ENCODE measurements around the gene SRGAP1. TPM values are rescaled to one million over a fixed set of nuclear protein-coding genes. Genes with fewer than 3 reads are reported as not detected.
A peak's percentile ranks its signal among the peaks of the same experiment; 100 is the strongest.
"Not testable (repeated sequence)": the region's sequence is repeated elsewhere in the genome, so short reads cannot be mapped to it uniquely, and the experiment has no call there.

The SRGAP1 gene
- total RNA-seq, 1 donor from 2014 or later, result 2.2 TPM

DNA sequence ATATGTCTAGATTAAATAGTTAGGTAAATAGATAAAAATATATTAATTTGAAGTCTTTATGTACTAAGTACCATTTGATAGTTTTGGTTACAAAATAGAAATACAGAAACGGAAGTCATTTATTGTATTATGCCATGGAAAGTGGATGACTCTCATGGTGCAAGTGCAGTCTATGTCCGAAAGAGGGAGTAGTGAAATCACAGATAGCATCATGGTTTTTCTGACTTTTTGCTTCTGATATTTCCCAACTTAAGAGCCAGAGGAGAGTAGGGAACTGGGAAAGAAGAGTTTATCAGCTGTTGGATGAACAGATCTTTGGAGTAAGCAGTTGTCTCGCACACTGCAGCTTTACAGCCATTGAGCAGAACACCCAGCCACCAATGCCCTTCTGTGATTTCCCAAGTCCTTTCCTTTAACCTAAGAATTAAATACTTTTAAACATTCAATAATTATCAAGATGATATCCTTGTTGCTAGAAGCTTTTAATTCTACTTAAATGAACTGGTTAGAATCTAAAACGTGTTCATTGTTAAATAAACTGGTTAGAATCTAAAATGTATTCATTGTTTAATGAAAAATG is 18.4 kb upstream of the SRGAP1 start:
- DNase-seq (ENCODE audit: missing footprints) (no peak), ATAC-seq (peak; percentile 85)
- intact Hi-C loops (cut with DNase I), result no loop called here

DNA sequence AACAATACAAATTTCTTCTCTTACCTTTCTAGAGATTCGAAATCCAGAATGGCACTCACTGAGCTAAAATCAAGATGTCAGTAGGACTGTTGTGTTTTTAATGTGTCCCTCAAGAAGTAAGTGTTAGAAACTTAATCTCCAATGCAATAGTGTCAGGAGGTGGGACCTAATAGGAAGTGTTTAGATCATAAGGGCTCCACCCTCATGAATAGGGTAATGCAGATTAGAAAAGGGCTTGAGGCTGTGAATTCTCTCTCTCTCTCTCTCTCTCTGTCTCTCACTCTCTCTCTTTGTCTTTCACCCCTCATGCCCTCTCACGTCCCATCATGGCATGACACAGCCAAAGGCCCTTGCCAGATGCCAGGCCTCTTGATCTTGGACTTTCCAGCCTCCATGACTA is 15.6 kb upstream of the SRGAP1 start:
- intact Hi-C loops (cut with DNase I), result no loop called here
- DNase-seq (ENCODE audit: missing footprints) (no peak), ATAC-seq (no peak)

GRCh38 chr12:63836046-63836445 is 8.5 kb upstream of the SRGAP1 start:
- no peak for ATAC-seq
- intact Hi-C loops (cut with DNase I), result no loop called here
- no peak for DNase-seq (ENCODE audit: missing footprints)

- ATAC-seq (no peak), DNase-seq (ENCODE audit: missing footprints) (no peak)
- intact Hi-C loops (cut with DNase I), result no loop called here
Measured at GRCh38 chr12:63836936-63837335, 7.6 kb upstream of the SRGAP1 start.

- DNase-seq (ENCODE audit: missing footprints), result no peak
- intact Hi-C loops (cut with DNase I), result no loop called here
- no peak for ATAC-seq
Measured at GRCh38 chr12:63838411-63838810, 6.1 kb upstream of the SRGAP1 start.

- intact Hi-C loops (cut with DNase I), result loop anchor here (2.0 to 10.0 kb wide), 5 partner anchors 114 to 556 kb away; no protein-coding TSS in a partner anchor
- DNase-seq (ENCODE audit: missing footprints) (no peak), ATAC-seq (no peak)
Measured at GRCh38 chr12:63841011-63841410, 3.5 kb upstream of the SRGAP1 start.

- intact Hi-C loops (cut with DNase I), result loop anchor here (2.0 to 10.0 kb wide), 5 partner anchors 113 to 556 kb away; no protein-coding TSS in a partner anchor
- ATAC-seq, result no peak
- DNase-seq (ENCODE audit: missing footprints), result no peak
Measured at GRCh38 chr12:63841571-63841970, 2.9 kb upstream of the SRGAP1 start.

DNA sequence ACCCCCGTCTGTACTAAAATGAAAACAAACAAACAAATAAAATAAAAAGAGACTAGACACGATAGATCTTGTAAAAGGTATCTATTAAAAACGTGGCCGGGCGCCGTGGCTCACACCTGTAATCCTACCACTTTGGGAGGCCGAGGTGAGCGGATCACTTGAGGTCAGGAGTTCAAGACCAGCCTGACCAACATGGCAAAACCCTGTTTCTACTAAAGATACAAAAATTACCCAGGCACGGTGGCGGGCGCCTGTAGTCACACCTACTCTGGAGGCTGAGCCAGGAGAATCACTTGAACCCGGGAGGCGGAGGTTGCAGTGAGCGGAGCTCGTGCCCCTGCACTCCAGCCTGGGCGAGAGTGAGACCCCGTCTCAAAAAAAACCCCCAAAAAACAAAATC is 1.8 kb upstream of the SRGAP1 start:
- not testable (repeated sequence) for DNase-seq (ENCODE audit: missing footprints); ATAC-seq
- intact Hi-C loops (cut with DNase I), result loop anchor here (1.0 to 10.0 kb wide), 5 partner anchors 112 to 555 kb away; partner anchors contain the start of gene KICS2

DNA sequence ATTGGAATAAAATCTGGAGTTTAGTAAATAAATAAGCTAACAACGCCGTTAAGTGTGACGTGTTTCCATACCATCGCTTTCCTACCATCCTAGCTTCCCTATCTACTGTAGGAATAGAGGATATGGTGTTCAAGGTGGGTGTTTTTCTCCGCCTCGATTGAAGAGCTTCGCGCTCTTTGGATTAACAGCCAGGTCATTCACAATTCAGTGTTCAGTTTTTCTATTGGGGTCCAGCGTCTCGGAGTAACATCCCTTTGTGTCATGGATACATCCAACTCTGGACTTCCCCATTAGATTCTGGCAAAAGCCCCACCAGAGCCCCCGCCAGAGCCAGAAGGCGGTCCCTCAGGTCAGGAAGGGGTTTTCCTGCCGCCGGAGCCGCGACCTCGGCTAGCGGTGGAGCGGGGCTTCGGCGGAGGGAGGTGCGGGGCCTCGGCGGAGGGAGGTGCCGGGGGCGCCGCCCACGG is 1.2 kb upstream of the SRGAP1 start:
- intact Hi-C loops (cut with DNase I), result loop anchor here (1.0 to 10.0 kb wide), 5 partner anchors 112 to 554 kb away; partner anchors contain the start of gene KICS2
- ATAC-seq (no peak), DNase-seq (ENCODE audit: missing footprints) (no peak)

GRCh38 chr12:63843721-63844390 is 644 bp upstream of the SRGAP1 start:
- ATAC-seq (peak; percentile 95), DNase-seq (ENCODE audit: missing footprints) (peak; percentile 93)

GRCh38 chr12:63845726-63846125 is 1.2 kb downstream of the SRGAP1 start:
- intact Hi-C loops (cut with DNase I), result loop anchor here (2.0 to 10.0 kb wide), 2 partner anchors 109 to 335 kb away; no protein-coding TSS in a partner anchor
- no peak for DNase-seq (ENCODE audit: missing footprints)

More at GRCh38 chr12:63843721-63844390, 644 bp upstream of the SRGAP1 start:
- intact Hi-C loops (cut with DNase I), result loop anchor here (1.0 to 10.0 kb wide), 6 partner anchors 111 to 553 kb away; partner anchors contain the start of gene KICS2

DNA sequence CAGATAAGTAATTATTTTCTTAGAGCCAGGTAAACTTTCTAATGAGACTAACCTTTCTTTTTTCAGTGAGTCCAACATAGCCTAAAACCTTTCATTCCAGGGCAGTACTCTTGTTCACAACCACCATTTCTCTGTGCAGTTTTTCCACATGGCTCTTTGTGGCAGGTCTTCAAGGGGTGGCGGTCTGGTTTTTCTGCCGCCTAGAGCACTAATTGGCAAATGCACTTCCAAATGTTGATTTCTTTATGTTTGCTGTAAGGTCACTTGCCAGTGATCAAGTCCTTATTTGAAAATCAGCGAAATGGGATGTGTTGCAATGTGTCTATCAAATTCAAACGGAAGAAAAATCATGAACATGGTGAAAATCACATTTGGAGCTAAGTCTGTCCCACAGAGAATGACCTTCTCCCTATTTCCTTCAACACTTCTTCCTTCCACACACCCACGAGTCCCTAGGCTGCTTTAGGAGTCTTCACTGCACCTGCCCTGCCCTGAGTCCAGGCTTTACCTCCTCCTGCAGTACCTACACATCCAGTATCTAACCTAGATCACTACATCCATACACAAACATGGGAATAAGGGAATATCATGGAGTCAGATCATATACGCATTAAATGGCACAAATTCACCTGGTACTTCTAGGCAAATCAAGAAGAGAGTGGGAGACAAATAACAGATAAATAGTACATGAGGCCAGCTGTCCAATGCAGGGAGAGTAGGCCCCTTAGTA is 1.9 kb downstream of the SRGAP1 start:
- ATAC-seq (no peak), DNase-seq (ENCODE audit: missing footprints) (no peak)
- intact Hi-C loops (cut with DNase I), result loop anchor here (10.0 kb wide), 1 partner anchor 108 kb away; no protein-coding TSS in a partner anchor

More at GRCh38 chr12:63845726-63846125, 1.2 kb downstream of the SRGAP1 start:
- ATAC-seq, result no peak

DNA sequence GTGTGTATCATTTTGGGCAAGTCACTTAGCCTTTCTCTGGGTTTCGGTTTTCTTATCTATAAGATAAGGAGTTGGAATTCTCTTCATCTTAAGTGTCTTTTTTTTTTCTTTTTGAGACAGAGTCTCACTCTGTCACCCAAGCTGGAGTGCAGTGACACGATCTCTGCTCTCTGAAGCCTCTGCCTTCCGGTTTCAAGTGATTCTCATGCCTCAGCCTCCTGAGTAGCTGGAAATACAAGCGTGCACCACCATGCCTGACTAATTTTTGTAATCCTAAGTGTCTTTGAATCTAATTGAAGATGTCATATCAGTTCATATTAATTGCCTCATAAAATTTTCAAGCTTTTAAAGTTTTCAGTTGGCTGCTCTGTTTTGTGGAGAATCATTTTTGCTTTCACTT is 4.0 kb downstream of the SRGAP1 start:
- DNase-seq (ENCODE audit: missing footprints), result no peak
- intact Hi-C loops (cut with DNase I), result loop anchor here (10.0 kb wide), 1 partner anchor 106 kb away; no protein-coding TSS in a partner anchor
- ATAC-seq, result no peak

GRCh38 chr12:63849106-63849620 is 4.7 kb downstream of the SRGAP1 start:
- ATAC-seq (no peak), DNase-seq (ENCODE audit: missing footprints) (no peak)
- intact Hi-C loops (cut with DNase I), result loop anchor here (10.0 kb wide), 1 partner anchor 106 kb away; no protein-coding TSS in a partner anchor

- DNase-seq (ENCODE audit: missing footprints), result no peak
- intact Hi-C loops (cut with DNase I), result loop anchor here (10.0 kb wide), 1 partner anchor 105 kb away; no protein-coding TSS in a partner anchor
- no peak for ATAC-seq
Measured at GRCh38 chr12:63849641-63850040, 5.1 kb downstream of the SRGAP1 start.

GRCh38 chr12:63853978-63854377 is 9.5 kb downstream of the SRGAP1 start:
- intact Hi-C loops (cut with DNase I), result no loop called here
- DNase-seq (ENCODE audit: missing footprints) (no peak), ATAC-seq (no peak)

- no peak for DNase-seq (ENCODE audit: missing footprints)
- ATAC-seq, result no peak
- intact Hi-C loops (cut with DNase I), result no loop called here
Measured at GRCh38 chr12:63855299-63855698, 10.8 kb downstream of the SRGAP1 start.

- ATAC-seq (no peak), DNase-seq (ENCODE audit: missing footprints) (no peak)
- intact Hi-C loops (cut with DNase I), result no loop called here
Measured at GRCh38 chr12:63857771-63858670, 13.5 kb downstream of the SRGAP1 start.

Data from Right ventricle myocardium inferior (tissue), 1 donor.